HG03558 (cell line): ENCODE results near the gene VGLL4.

Source experiments
- ATAC-seq: cut with Tn5 transposase; IDR thresholded peaks from one replicate; pipeline ENCODE4 v1.9.1; 2021; ENCODE audit warnings: moderate number of reproducible peaks; ENCODE audit not compliant: unreplicated experiment; ENCODE audit errors: extremely low read depth

VGLL4 gene

GRCh38 chr3:11555211-11555782 is 88.4 kb downstream of the VGLL4 start:
- no peak for ATAC-seq

DNA sequence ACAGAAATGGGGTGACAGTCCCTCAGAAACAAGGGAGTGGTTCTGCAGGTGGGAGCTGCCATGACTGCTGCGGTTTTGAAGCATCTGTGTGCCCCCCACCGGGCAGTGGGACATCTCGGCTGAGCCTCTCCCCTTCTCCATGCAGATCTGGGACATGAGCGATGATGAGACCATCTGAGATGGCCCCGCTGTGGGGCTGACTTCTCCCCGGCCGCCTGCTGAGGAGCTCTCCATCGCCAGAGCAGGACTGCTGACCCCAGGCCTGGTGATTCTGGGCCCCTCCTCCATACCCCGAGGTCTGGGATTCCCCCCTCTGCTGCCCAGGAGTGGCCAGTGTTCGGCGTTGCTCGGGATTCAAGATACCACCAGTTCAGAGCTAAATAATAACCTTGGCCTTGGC is 89.0 kb downstream of the VGLL4 start:
- ATAC-seq: no peak

- ATAC-seq: no peak
Observed at GRCh38 chr3:11554236-11554610, 89.5 kb downstream of the VGLL4 start.

DNA sequence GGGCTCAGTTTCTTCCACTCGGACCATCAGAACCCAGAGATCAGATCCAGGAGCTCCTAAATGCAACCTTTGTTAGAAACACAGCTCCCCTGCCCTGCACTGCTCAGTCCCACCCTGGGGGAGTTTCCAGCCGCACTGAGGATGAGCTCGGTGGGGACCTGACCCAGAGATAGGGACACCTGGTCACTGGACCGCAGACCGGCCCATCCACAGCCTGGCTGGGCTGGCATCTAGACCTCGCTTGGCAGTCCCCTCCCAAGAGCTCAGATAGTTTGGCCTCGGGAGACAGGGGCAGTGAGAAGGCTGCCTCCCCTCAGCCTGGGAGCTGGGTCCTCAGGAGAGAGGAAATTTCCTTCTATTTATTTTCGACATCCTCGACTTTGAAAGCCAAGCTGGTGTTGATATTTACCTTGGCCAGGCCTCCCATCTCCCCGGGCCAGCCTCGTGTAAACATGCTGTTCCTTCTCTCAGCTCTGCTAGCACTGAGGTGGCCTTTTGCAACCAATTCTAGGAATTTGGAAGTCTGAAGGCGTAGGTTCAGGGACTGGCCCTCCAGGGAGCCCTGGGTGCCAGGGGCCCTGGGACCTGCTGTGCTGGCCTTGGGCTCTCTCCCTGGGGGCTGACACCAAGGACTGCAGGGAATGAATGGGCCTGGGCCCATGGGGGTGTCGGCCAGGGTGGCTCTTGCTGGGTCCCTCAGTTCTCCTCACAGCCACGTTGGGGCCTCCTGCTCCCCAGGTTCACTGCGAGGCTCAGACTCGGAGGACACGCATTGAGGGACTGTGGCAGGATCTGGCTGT is 90.1 kb downstream of the VGLL4 start:
- ATAC-seq: no peak

DNA sequence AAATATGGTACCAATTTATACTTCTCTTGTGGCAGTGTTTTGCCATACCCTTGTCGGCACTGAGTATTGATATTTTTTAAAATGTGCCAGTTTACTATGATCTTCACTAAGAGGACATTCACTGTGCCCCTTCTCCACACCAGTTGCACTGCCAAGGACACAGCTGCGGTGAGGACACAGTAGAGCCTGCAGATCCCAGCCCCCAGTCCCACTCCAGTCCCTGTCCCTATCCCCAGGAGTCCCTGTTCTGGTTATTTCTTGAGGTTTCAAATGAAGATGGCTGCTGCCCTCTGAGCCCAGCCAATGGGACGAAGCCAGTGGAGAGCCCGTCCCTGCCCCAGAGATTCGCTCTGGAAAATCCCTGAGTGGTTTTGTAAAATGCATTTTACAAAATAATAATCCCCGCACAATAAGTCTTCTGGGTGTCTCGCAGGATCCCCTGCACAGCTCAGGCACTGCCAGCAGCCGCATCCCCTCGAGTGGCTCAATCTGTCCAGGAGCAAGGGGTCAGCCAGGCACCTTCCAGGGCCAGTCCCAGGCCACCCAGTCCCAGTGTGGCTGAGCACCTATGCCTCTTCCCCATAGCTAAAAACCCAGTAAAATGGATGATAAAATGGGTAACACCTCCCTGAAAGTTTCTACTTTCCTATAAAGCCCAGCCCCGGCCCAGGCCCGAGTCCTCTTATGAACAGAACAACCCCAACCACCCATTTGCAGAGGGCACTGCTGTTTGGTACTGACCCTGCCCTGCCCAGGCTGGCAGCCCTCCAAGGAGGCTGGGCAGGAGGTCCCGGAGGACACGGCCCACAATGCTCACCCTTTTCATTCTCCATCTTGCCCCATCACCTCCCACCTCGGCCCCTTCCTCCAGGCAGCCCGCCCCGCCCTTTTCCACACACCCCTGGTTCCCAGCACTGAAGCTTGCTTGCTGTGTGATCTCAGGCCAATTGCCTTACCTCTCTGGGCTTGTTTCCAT is 91.1 kb downstream of the VGLL4 start:
- no peak for ATAC-seq

- ATAC-seq: no peak
Observed at GRCh38 chr3:11551036-11551435, 92.7 kb downstream of the VGLL4 start.

DNA sequence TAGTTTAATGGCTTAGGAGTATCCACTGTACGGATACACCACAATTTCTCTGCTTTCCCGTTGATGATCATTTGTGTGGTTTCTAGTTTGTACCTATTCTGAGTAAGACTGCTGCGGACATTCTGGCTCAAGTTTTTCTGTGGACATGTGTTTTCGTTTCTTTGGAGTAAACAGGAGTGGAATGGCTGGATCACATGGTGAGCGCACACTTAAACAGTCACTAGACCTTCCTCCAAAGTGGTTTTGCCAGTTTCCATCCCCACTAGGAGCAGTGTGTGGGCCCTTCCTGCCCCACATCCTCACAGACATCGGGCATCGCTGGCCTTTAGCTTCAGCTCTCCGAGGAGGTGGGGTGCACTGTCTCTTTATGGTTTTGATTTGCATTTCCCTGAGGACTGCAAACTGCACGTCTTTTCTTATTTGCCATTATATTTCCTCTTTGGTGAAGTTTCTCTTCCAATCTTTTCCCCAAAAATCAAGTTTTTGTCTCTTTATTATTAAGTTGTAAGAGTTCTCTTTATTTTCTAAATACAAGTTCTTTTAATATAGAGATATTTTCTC is 94.1 kb downstream of the VGLL4 start:
- ATAC-seq: no peak

DNA sequence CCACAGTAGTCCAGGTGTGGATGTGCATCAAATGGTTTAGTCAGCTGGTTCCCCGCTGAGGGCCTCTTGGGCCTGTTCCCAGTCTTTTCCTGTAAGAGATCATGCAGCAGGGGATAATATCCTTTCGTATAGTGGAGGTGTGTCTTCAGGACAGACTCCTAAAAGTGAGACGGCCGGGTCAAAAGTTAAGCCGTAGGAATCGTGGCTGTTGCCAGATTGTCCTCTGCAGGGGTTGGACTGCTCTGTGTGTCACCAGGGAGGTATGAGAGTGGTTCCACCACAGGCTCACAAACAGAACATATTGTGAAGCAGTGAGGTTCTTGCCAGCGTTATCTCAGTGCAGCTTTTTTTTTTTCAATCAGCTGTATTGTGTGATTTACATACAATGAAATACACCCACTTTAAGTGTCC is 95.0 kb downstream of the VGLL4 start:
- ATAC-seq: no peak

- no peak for ATAC-seq
Observed at GRCh38 chr3:11547498-11547897, 96.2 kb downstream of the VGLL4 start.

DNA sequence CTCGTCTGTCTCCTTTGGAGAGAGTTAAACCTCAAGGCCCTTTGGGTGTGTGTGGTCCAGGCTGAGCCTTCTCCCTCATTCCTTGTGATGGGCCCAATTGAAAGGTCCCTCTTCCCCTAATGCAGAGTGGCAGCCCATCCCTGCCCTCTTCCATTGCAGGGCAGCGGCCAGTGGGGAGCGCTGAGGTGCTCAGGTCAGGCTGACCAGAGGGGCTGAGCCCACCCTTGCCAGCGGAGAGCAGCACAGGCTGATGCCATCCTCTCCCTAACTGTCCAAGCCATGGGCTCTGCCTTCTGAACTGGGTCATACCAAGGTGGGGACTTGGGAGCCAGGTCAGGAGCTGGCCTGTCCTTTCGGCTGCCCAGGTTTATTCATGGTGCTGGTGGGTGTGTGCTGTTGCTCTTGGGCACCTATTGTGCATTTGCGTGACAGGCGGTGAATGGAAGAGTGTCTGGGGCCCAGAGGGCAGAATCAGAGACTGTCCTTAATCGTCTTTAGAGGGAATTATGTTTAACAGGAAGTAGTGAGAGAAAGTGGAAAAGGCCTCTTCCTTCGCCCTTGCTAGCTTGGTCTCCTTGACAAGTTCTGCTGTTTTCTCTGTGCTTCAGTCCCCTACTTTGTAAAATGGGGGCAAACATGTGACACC is 96.9 kb downstream of the VGLL4 start:
- ATAC-seq: no peak

DNA sequence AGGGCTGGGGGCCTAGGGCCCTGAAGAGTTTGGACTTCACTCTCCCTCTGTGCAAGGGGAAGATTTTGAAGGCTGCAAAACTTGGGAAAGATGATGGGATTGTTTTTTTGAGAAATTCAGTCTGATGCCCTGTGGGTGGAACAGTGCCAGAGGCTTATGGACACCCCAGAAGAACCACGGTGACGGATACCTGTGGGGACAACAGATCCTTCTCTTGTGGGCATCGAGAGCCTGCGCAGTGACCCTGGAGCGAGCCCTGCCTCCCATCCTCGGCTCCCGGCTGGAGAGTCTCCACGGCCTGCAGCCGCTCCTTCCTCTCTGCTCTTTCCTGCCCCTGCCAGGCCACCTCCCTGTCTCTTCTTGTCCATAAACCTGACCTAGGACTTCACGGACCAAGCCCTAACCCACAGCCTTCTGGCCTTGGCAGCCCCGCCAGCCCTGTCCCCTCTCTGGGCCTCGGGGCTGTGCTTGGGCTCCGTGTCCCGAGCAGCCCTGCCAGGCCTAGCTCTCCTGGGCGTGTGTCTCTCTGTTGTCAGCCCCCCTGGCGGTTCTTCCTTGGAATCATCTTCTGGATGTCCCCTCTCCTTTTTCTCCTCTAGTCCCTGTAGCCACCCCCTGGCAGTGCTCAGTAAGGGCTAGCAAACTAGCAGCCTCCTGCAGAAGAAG is 98.4 kb downstream of the VGLL4 start:
- no peak for ATAC-seq

DNA sequence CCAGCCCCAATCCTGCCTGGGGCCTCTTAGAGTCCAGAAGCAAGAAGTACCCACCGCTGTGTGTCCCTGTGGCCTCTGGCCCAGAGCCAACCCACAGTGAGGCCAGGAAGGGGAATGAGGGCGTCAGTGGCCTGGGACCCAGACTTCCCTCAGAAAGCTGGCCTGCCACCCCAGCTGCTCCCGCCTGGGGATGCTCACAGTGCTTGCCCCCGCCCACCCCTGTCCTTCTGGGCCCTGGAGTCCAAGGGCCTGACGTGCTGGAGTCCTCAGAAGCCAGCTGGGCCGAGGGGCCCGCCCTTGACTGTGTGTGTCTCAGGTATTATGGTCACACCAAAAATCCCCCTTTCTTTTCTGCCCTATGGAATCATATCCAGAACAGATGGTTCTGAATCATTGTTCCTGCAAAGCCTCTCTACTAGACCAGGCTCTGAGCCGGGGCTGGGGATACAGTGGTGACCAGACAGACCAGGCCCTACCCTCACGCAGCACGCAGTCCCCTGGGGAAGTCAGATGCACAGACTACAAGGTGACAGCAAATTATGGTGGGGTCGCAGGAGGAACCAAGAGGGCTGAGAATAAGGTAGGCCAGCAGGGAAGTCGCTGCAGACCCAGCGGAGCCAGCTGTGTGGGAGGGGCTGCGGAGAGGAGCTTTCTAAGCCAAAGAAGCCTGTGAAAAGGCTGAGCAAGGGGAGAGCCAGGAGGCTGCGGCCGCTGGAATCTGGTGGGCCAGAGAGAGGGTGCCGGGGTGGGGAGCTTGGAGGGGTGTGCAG is 99.1 kb downstream of the VGLL4 start:
- ATAC-seq: no peak

GRCh38 chr3:11543948-11544387 is 99.7 kb downstream of the VGLL4 start:
- no peak for ATAC-seq

GRCh38 chr3:11543141-11543947 is 100.4 kb downstream of the VGLL4 start:
- no peak for ATAC-seq

- ATAC-seq: no peak
Observed at GRCh38 chr3:11542551-11542950, 101.2 kb downstream of the VGLL4 start.

DNA sequence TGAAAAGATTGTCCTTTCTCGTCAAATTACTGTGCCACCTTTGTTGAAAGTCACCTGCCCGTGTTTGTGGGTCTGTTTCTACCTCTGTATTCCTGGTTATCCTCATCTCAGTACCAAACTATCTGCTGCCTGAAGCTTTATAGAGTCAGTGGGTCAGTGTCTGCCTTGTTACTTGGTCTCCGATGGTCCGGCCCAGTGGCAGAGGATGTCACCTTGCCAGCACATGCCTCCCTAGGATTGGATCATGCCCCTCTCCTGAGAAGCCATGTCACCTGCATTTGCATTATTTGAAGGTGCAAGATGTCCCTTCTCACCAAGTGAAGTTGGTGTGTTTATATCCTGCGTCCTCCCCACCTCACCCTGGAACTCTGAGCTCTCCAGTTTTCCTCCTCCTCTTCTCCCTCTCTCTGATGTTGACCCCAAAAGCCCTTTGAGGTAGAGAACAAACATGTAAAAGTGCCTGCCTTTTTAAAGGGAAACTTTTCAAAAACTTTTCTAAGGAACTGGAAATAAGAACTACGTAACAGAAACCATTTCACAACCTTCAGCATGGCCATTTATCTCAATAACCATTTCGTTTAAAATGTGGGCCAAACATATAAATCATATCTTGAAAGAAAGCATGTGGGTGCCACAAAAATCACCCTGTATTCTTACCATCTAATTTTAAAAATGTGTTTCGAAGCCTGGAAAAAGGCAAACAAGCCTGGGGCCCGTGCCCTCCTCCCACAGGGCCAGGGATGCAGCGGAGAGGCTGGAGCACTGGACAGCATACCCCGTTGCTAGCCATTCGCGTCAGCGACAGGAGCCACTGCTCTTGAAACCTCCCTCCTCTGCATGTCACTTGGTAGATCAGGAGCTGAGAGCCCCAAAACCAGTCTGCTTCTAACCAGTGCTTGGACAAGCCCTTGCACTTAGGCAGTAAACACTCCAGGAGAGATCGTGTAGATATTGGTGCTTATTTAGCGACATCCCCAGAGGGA is 102.1 kb downstream of the VGLL4 start:
- no peak for ATAC-seq

DNA sequence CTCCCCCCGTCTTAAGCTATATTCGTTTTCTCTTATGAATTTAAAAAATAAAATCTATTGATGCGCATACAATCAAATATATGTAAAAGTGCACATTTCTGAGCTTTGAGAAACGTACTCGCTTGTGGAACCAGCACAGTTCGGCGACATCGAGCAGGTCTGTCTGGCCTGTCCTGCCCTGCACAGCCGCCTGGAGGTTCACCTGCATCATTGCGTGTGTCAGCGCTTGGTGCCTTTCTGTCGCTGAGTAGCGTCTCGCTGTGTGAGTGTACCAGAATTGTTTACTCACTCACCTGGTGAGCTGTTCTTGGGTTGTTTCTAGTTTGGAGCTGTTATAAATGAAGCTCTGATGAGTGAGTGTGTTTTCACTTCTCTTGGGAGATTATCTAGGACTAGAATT is 104.0 kb downstream of the VGLL4 start:
- no peak for ATAC-seq
